DMS114 treated with DMSO at 0.1 percent for 48 hours (cell line): Measurements from ENCODE around the gene PPP2R2D.

Experiments used
- DNase-seq: peaks from one replicate; lab custom pipeline; 2025; ENCODE audit not compliant: unreplicated experiment; lab: John Stamatoyannopoulos, UW

Gene PPP2R2D

GRCh38 chr10:131926253-131926652 is 25.4 kb downstream of the PPP2R2D start:
- no peak for DNase-seq

DNA sequence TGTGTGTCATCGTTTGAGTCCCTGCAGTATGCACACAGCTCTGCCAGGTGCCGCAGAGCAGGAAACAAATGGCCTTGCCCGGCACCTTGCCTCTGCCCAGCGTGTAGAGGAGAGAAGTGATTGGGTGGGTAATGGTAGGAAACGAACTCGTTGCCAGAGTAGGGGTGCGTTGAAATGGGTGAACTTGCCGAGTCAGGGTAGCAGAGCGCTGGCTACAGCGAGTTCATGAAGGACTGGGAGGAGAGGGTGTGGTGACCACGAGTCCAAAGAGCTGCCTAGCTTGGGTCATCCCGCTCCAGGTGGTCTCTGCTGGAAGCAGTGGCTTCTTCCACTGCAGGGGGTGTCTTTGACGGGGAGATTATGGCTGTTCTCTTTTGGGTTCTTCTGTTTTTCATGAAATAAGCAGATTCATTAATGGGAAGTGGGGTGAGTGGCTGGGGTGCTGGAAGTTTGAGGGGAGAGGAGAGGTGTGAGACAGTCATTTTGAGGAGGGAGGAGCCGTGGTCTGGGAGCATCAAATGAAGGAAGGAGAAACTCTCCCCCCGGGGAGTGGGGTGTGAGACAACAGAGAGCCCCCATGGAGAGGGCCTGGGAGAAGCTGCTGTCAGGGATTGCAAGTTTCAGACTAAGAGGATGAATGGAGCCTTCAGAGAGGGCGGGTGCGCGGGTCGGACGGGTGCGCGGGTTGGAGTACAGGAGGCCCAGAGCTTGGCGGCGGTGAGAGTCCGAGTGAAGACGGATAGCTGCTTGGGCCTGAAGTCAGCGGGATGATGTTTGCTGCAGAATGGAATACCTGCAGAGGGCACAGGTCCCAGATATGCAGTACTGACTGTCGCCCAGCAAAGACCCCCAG is 26.2 kb downstream of the PPP2R2D start:
- DNase-seq: no peak

DNA sequence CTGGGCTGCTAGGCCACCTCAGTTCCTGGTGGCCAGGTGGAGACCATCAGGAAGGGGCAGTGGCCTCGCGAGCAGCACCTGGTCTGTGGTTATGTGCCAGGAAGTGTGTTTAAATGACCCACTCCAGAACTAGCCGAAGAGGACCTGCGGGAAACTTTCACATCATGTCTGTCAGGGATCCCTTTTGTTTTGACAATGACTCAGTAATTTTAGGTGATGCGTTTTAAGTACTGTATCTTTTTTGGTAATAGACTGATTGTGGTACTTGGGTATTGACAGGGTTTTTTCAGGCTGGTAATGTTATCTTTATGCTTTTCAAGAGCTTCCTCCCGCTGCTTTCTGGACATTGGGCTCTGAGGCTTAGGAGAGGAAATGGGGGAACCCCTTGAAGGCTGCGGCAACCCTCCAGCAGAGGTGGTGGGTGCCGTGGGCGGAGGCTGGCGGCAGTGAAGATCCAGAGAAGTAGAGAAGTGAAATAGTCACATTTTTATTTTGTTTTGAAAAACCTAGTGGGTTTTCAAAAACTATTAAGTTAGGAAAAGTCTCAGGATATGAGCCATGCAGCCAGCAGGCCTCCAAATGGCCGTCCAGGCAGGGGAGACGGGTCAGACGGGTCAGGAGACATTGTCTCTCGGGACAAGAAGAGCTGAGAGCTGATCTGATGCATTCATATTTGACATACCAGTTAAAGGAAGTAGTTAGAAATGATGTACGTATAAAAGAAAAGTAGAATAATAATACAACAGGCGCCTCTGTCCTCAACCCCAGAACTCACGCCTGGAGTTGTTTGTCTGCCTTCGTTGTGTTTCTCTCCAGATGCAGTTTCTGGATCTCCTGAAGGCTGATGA is 27.7 kb downstream of the PPP2R2D start:
- no peak for DNase-seq

- no peak for DNase-seq
These were observed 28.5 kb downstream of the PPP2R2D start for GRCh38 chr10:131929122-131929845.

DNA sequence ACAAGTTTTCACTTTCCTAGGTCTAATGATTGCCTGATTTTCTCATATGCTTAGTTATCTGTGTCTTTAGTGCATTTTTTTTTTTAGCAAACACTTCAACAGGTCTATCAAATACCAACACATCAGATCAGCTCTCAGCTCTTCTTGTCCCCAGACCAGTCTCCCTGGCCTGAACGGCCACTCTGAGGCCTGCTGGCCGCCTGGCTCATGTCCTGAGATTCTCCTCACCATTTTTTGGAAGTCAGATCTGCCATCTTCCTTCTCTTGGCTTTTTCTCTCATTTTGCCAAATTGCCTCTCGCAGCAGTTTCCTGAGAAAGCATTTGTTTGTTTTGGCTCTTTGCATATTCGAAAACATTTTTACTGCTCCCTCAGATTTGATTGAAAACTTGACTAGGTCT is 29.3 kb downstream of the PPP2R2D start:
- DNase-seq: no peak

GRCh38 chr10:131930586-131931330 is 29.9 kb downstream of the PPP2R2D start:
- DNase-seq: no peak

DNA sequence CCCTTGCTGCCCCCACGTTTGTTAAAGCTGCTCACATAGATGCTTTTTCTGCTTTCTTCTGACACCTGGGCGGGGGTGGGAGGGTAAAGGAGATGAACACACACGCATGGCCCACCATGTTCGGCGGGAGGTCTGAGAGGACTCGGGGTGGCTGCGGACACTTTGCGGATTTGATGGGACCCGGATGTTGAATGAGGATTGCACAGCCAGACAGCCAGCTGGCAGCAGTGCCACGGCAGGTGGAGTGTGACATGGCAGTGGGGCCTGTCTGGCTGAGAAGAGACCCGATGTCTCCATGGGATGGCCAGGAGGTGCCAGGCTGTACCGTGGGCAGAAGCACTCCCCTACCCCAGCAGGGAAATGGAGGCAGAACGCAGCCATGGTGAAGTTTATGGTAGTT is 31.2 kb downstream of the PPP2R2D start:
- DNase-seq: no peak

DNA sequence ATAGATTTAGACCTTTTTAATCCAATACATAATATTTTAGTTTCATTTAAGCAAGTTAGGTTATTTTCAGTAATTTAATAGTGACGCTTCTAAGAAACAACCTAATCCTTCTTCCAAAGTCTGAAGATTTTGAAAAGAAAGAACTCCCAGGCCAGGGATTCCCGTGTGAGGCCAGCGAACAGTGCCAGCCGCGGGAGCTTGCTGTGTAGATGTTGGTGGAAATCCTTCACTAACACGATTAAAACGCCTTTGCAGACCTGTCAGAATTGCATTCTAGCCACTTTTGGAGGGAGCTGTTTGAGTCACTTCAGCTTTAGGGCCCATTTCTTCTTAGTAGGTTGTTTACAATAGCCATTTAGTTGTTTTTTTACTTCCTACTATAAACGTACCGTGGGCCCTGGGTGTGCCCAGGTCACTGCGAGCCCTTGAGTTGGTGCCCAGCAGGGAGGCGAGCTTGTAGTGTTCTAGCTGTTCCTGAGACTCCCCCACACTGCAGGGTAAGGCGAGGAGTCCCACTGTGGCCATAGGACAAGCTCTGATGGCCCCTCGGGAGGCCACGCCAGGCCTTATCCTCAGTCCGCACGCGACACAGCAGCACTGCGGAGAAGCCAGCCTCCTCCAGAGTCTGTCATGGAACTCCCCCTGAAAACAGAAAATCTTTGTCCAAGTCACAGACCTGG is 32.3 kb downstream of the PPP2R2D start:
- no peak for DNase-seq

GRCh38 chr10:131933696-131934086 is 32.9 kb downstream of the PPP2R2D start:
- DNase-seq: no peak

GRCh38 chr10:131934769-131935168 is 34.0 kb downstream of the PPP2R2D start:
- DNase-seq: no peak

GRCh38 chr10:131935260-131935659 is 34.5 kb downstream of the PPP2R2D start:
- no peak for DNase-seq

GRCh38 chr10:131936294-131936693 is 35.5 kb downstream of the PPP2R2D start:
- no peak for DNase-seq

GRCh38 chr10:131936736-131937135 is 35.9 kb downstream of the PPP2R2D start:
- no peak for DNase-seq

DNA sequence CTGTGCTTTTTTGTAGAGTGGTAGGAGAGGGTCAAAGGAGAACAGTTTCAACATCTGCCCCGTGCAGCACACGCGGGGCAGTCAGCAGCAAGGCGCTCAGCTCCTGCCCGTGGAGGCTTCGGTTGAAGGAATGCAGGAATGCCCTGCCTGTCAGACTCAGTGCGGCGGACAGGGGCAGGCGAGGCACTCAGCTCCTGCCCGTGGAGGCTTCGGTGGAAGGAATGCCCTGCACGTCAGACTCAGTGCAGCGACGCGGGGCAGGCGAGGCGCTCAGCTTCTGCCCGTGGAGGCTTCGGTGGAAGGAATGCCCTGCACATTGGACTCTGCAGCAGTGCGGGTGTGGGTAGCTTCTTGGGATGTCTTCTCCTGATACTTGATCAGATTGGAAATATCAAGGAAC is 37.0 kb downstream of the PPP2R2D start:
- no peak for DNase-seq

DNA sequence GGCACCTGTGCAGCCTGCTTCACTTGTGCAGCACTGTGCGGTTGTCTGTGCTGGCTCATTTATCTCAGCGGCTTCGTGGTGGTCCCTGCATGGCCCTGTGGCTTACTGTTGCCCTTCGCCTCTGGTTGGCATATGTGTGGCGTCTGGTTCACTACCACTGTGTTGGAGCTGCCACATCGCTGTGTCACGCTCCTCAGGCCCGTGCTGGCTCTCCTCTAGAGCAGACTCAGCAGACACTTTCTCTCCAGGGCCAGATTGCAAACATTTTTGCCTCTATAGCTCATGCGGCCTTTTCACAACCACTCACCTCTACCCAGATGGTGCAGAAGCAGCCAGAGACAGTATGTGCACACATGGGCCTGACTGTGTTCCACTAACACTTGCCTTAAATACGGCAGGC is 37.9 kb downstream of the PPP2R2D start:
- no peak for DNase-seq

- DNase-seq: no peak
These were observed 41.6 kb downstream of the PPP2R2D start for GRCh38 chr10:131942455-131942854.

DNA sequence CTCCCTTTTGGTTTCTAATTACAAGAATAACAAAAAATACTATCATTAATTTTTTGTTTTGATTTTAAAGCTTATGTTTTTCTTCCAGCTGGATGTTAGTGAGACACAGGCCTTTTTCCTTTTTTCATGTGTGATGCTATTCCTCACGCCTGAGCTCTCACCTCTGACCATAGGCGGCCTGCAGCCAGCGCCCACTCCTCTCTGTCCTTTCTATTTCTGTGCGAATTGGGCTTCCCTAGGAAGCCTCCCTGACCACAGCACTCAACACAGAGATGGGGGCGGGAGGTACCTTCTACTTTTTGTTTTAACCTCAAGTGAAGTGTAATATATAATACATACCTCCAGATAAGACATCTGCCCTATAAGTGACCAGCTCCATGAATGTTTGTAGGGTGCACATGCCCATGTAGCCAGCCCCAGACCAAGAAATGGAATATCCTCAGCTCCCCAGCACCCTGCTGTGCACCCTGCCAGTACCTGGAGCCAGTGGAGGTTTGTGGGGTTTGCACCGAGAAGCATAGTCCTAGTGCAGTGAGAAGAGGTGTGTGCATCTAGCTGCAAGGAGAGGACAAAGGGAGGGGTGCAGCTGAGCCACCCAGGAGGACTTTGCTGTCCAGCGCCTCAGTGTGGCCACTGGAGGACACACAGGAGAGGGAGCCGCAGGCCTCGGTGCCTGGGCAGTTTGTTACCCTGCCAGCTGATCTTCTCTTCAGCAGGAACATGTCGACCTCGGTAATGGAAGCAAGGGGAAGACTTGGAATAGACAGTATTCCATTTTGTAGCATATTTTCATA is 42.4 kb downstream of the PPP2R2D start:
- DNase-seq: peak; percentile 8

- no peak for DNase-seq
These were observed 43.6 kb downstream of the PPP2R2D start for GRCh38 chr10:131944412-131944811.

DNA sequence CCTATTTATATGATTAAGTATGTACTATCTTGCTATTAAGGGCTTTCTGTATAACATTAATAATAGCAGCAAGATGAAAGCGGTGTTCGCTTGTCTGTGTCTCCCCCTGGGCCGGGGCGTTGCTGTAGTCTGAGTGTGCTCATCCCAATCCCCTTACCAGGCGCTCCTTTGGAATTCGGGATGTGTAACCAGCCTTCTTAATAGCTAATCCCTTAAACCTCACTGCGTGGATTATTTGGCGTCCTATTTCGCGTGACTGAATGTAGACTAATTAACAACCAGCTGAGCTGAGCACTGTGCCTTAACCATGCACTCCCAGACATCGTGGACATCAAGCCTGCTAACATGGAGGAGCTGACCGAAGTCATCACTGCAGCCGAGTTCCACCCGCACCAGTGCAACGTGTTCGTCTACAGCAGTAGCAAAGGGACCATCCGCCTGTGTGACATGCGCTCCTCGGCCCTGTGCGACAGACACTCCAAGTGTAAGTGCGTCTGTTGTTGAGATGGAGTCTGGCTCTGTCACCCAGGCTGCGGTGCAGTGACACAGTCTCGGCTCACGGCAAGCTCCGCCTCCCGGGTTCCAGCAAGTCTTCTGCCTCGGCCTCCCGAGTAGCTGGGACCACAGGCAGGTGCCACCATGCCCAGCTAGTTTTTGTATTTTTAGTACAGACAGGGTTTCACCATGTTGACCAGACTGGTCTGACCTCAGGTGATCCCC is 44.3 kb downstream of the PPP2R2D start:
- DNase-seq: no peak
